Chondrocyte (in vitro differentiated cells): ENCODE data around the gene CDK6. TPM values are rescaled to one million over a fixed set of nuclear protein-coding genes. Genes with fewer than 3 reads are reported as not detected.
A peak's percentile ranks its signal among the peaks of the same experiment; 100 is the strongest.
"Not testable (repeated sequence)": the region's sequence is repeated elsewhere in the genome, so short reads cannot be mapped to it uniquely, and the experiment has no call there.

Source experiments
- DNase-seq: peaks from one replicate; pipeline ENCODE4 v3.0.0; 2021; ENCODE audit warnings: mixed read lengths, low spot score
- H3K27ac Mint-ChIP-seq: one replicate; pipeline ENCODE4 v1.8.0; 2021; ENCODE audit warnings: mild to moderate bottlenecking, moderate library complexity, mixed read lengths; ENCODE audit not compliant: unreplicated experiment
- H3K27me3 Mint-ChIP-seq: 2 replicates; pipeline ENCODE4 v1.8.0; 2021; ENCODE audit warnings: low read depth, mixed read lengths
- H3K36me3 Mint-ChIP-seq: 2 replicates; pipeline ENCODE4 v1.8.0; 2021; ENCODE audit warnings: low read depth, mixed read lengths
- H3K4me1 Mint-ChIP-seq: 2 replicates; pipeline ENCODE4 v1.8.0; 2021; ENCODE audit warnings: low read depth, mild to moderate bottlenecking, mixed read lengths
- H3K4me3 Mint-ChIP-seq: one replicate; pipeline ENCODE4 v1.8.0; 2021; ENCODE audit warnings: mild to moderate bottlenecking, moderate library complexity, mixed read lengths; ENCODE audit not compliant: unreplicated experiment
- H3K9me3 Mint-ChIP-seq: 2 replicates; pipeline ENCODE4 v1.8.0; 2021; ENCODE audit warnings: low read depth, mixed read lengths
- CTCF ChIP-seq: fragments of 200-600 bp; sonication (generic); IDR thresholded peaks from 2 replicates; pipeline ENCODE4 v1.5.0; 2021; ENCODE audit warnings: antibody characterized with exemption, mild to moderate bottlenecking, moderate library complexity
- total RNA-seq: library from RNA; stranded (reverse); gene quantifications from 3 replicates; pipeline ENCODE4 v1.2.1, GENCODE V29; 2021

CDK6 gene
- total RNA-seq, 1 donor from 2014 or later: 162 TPM

- H3K36me3 Mint-ChIP-seq: peaks cover 8% of the 10 kb centered on the region
- no peak overlapping the region for H3K4me3 Mint-ChIP-seq
- TF ChIP-seq CTCF: no peak
- no peaks in the 10 kb centered on the region for H3K27me3 Mint-ChIP-seq
- no peak for DNase-seq
- peaks cover 83% of the 10 kb centered on the region for H3K4me1 Mint-ChIP-seq
- peak overlapping the region; percentile 86 for H3K27ac Mint-ChIP-seq
- H3K9me3 Mint-ChIP-seq: peaks cover 11% of the 10 kb centered on the region
Measured at GRCh38 chr7:92748495-92748894, 87.9 kb downstream of the CDK6 start.

- no peak overlapping the region for H3K4me3 Mint-ChIP-seq
- peak overlapping the region; percentile 89 for H3K27ac Mint-ChIP-seq
- no peaks in the 10 kb centered on the region for H3K27me3 Mint-ChIP-seq
- peaks cover 14% of the 10 kb centered on the region for H3K9me3 Mint-ChIP-seq
- TF ChIP-seq CTCF: no peak
- no peak for DNase-seq
- peaks cover 81% of the 10 kb centered on the region for H3K4me1 Mint-ChIP-seq
- H3K36me3 Mint-ChIP-seq: peaks cover 10% of the 10 kb centered on the region
Measured at GRCh38 chr7:92747041-92747835, 89.1 kb downstream of the CDK6 start.

GRCh38 chr7:92745241-92745640, 91.1 kb downstream of the CDK6 start:
- DNase-seq: no peak
- Mint-ChIP-seq H3K36me3 (peaks cover 8% of the 10 kb centered on the region), H3K27me3 (no peaks in the 10 kb centered on the region), H3K27ac (no peak overlapping the region), H3K4me1 (peaks cover 82% of the 10 kb centered on the region), H3K4me3 (no peak overlapping the region), H3K9me3 (peaks cover 7% of the 10 kb centered on the region)
- TF ChIP-seq CTCF: no peak

- H3K36me3 Mint-ChIP-seq, H3K9me3 Mint-ChIP-seq, H3K27me3 Mint-ChIP-seq, H3K4me3 Mint-ChIP-seq, DNase-seq: not testable (repeated sequence)
- peak overlapping the region; percentile 82 for H3K27ac Mint-ChIP-seq
- peaks cover 83% of the 10 kb centered on the region for H3K4me1 Mint-ChIP-seq
Measured at GRCh38 chr7:92744180-92744579, 92.2 kb downstream of the CDK6 start.

GRCh38 chr7:92742186-92742585, 94.2 kb downstream of the CDK6 start:
- Mint-ChIP-seq H3K27me3 (no peaks in the 10 kb centered on the region), H3K27ac (peak overlapping the region; percentile 15), H3K4me3 (no peak overlapping the region), H3K4me1 (peaks cover 72% of the 10 kb centered on the region), H3K36me3 (peaks cover 6% of the 10 kb centered on the region), H3K9me3 (peaks cover 7% of the 10 kb centered on the region)
- TF ChIP-seq CTCF: no peak
- no peak for DNase-seq

- H3K4me1 Mint-ChIP-seq: peaks cover 68% of the 10 kb centered on the region
- TF ChIP-seq CTCF: no peak
- no peak overlapping the region for H3K4me3 Mint-ChIP-seq
- peaks cover 7% of the 10 kb centered on the region for H3K9me3 Mint-ChIP-seq
- peaks cover 12% of the 10 kb centered on the region for H3K36me3 Mint-ChIP-seq
- DNase-seq: no peak
- peak overlapping the region; percentile 85 for H3K27ac Mint-ChIP-seq
- no peaks in the 10 kb centered on the region for H3K27me3 Mint-ChIP-seq
Measured at GRCh38 chr7:92740700-92741126, 95.7 kb downstream of the CDK6 start.
